IPS-18a (cell line): ENCODE measurements around the gene PHLPP1.

ENCODE experiments used
- H3K27ac ChIP-seq: one replicate; pipeline ENCODE4 v1.5.1; 2013; ENCODE audit warnings: low read length
- H3K27me3 ChIP-seq: one replicate; pipeline ENCODE4 v1.6.1; 2013; ENCODE audit warnings: mild to moderate bottlenecking, low read length; ENCODE audit not compliant: control insufficient read depth, insufficient read depth
- H3K36me3 ChIP-seq: one replicate; pipeline ENCODE4 v1.6.1; 2013; ENCODE audit warnings: low read depth, low read length; ENCODE audit not compliant: control insufficient read depth
- H3K4me1 ChIP-seq: one replicate; pipeline ENCODE4 v1.6.1; 2013; ENCODE audit warnings: low read depth, low read length; ENCODE audit not compliant: control insufficient read depth
- H3K4me3 ChIP-seq: one replicate; pipeline ENCODE4 v1.5.1; 2013; ENCODE audit warnings: low read length
- H3K9ac ChIP-seq: one replicate; pipeline ENCODE4 v1.6.1; 2013; ENCODE audit warnings: mild to moderate bottlenecking, low read length, moderate library complexity
- H3K9me3 ChIP-seq: one replicate; pipeline ENCODE4 v1.6.1; 2013; ENCODE audit warnings: low read depth, low read length; ENCODE audit not compliant: control insufficient read depth

PHLPP1 gene

GRCh38 chr18:62918361-62918760, 203.0 kb downstream of the PHLPP1 start:
- Histone ChIP-seq H3K27me3 (no peaks in the 10 kb centered on the region), H3K9me3 (no peaks in the 10 kb centered on the region), H3K36me3 (peaks cover 35% of the 10 kb centered on the region), H3K27ac (no peak overlapping the region), H3K4me3 (no peak overlapping the region), H3K9ac (no peak overlapping the region), H3K4me1 (no peaks in the 10 kb centered on the region)

- Histone ChIP-seq H3K27ac (no peak overlapping the region), H3K9me3 (no peaks in the 10 kb centered on the region), H3K4me3 (no peak overlapping the region), H3K9ac (no peak overlapping the region), H3K27me3 (no peaks in the 10 kb centered on the region), H3K36me3 (peaks cover 35% of the 10 kb centered on the region), H3K4me1 (no peaks in the 10 kb centered on the region)
Observed at GRCh38 chr18:62919109-62919838, 203.9 kb downstream of the PHLPP1 start.

GRCh38 chr18:62925031-62925688, 209.8 kb downstream of the PHLPP1 start:
- no peaks in the 10 kb centered on the region for H3K4me1 ChIP-seq
- H3K4me3 ChIP-seq: no peak overlapping the region
- H3K27me3 ChIP-seq: no peaks in the 10 kb centered on the region
- H3K27ac ChIP-seq: no peak overlapping the region
- no peak overlapping the region for H3K9ac ChIP-seq
- H3K9me3 ChIP-seq: no peaks in the 10 kb centered on the region
- peaks cover 17% of the 10 kb centered on the region for H3K36me3 ChIP-seq

- no peaks in the 10 kb centered on the region for H3K27me3 ChIP-seq
- no peak overlapping the region for H3K27ac ChIP-seq
- H3K4me3 ChIP-seq: no peak overlapping the region
- no peaks in the 10 kb centered on the region for H3K9me3 ChIP-seq
- no peak overlapping the region for H3K9ac ChIP-seq
- no peaks in the 10 kb centered on the region for H3K4me1 ChIP-seq
- H3K36me3 ChIP-seq: peaks cover 2% of the 10 kb centered on the region
Observed at GRCh38 chr18:62928326-62928725, 213.0 kb downstream of the PHLPP1 start.

GRCh38 chr18:62933261-62933887, 218.0 kb downstream of the PHLPP1 start:
- Histone ChIP-seq H3K27me3 (no peaks in the 10 kb centered on the region), H3K27ac (no peak overlapping the region), H3K9ac (no peak overlapping the region), H3K9me3 (no peaks in the 10 kb centered on the region), H3K36me3 (peaks cover 2% of the 10 kb centered on the region), H3K4me3 (no peak overlapping the region), H3K4me1 (no peaks in the 10 kb centered on the region)

- H3K4me1 ChIP-seq: no peaks in the 10 kb centered on the region
- no peak overlapping the region for H3K27ac ChIP-seq
- H3K9ac ChIP-seq: no peak overlapping the region
- H3K4me3 ChIP-seq: no peak overlapping the region
- H3K9me3 ChIP-seq: no peaks in the 10 kb centered on the region
- H3K36me3 ChIP-seq: peaks cover 3% of the 10 kb centered on the region
- H3K27me3 ChIP-seq: no peaks in the 10 kb centered on the region
Observed at GRCh38 chr18:62935994-62936393, 220.7 kb downstream of the PHLPP1 start.

GRCh38 chr18:62937065-62937464, 221.7 kb downstream of the PHLPP1 start:
- Histone ChIP-seq H3K36me3 (peaks cover 9% of the 10 kb centered on the region), H3K4me1 (no peaks in the 10 kb centered on the region), H3K9ac (no peak overlapping the region), H3K27me3 (no peaks in the 10 kb centered on the region), H3K4me3 (no peak overlapping the region), H3K27ac (no peak overlapping the region), H3K9me3 (no peaks in the 10 kb centered on the region)

GRCh38 chr18:62938006-62938405, 222.7 kb downstream of the PHLPP1 start:
- H3K9ac ChIP-seq: no peak overlapping the region

GRCh38 chr18:62938487-62938886, 223.1 kb downstream of the PHLPP1 start:
- no peak overlapping the region for H3K4me3 ChIP-seq
- H3K27me3 ChIP-seq: no peaks in the 10 kb centered on the region
- peaks cover 9% of the 10 kb centered on the region for H3K36me3 ChIP-seq
- H3K27ac ChIP-seq: no peak overlapping the region
- no peaks in the 10 kb centered on the region for H3K9me3 ChIP-seq
- no peaks in the 10 kb centered on the region for H3K4me1 ChIP-seq
- no peak overlapping the region for H3K9ac ChIP-seq

More at GRCh38 chr18:62938006-62938405, 222.7 kb downstream of the PHLPP1 start:
- Histone ChIP-seq H3K4me3 (no peak overlapping the region), H3K9me3 (no peaks in the 10 kb centered on the region), H3K27me3 (no peaks in the 10 kb centered on the region), H3K4me1 (no peaks in the 10 kb centered on the region), H3K36me3 (peaks cover 9% of the 10 kb centered on the region), H3K27ac (no peak overlapping the region)

GRCh38 chr18:62939433-62939832, 224.1 kb downstream of the PHLPP1 start:
- Histone ChIP-seq H3K36me3 (peaks cover 9% of the 10 kb centered on the region), H3K27ac (no peak overlapping the region), H3K4me1 (no peaks in the 10 kb centered on the region), H3K9me3 (no peaks in the 10 kb centered on the region), H3K27me3 (no peaks in the 10 kb centered on the region), H3K9ac (no peak overlapping the region), H3K4me3 (no peak overlapping the region)

GRCh38 chr18:62939926-62940325, 224.6 kb downstream of the PHLPP1 start:
- Histone ChIP-seq H3K27me3 (no peaks in the 10 kb centered on the region), H3K27ac (no peak overlapping the region), H3K4me3 (no peak overlapping the region), H3K9ac (no peak overlapping the region), H3K4me1 (no peaks in the 10 kb centered on the region), H3K36me3 (peaks cover 12% of the 10 kb centered on the region), H3K9me3 (no peaks in the 10 kb centered on the region)
